Measurements from ENCODE around the gene PKP2. TPM values are rescaled to one million over a fixed set of nuclear protein-coding genes. Genes with fewer than 3 reads are reported as not detected.

Gene PKP2
- total and polyA plus RNA-seq, 9 of the 15 experiments (the other 6 are each of a cell fraction or from before 2014, with no cell fraction given) = 1.6 to 4.2 (median 2.8) TPM

- TF ChIP-seq BCLAF1 (IDR thresholded peaks at IDR 0.05; ENCODE audit: borderline replicate concordance in 1 of 2, control insufficient read depth in 1 of 2, low read depth in 2 of 2, low read length in 1 of 2) = no peak
- no peak for TF ChIP-seq ZSCAN29 (IDR thresholded peaks at IDR 0.05)
- peak; percentile 49 for TF ChIP-seq RBFOX2 (IDR thresholded peaks at IDR 0.05; ENCODE audit: low read depth, low read length)
- peak; percentile 57 to 75 for TF ChIP-seq E2F6 (IDR thresholded peaks at IDR 0.05; ENCODE audit: borderline replicate concordance in 1 of 2, extremely low read depth in 1 of 2, insufficient read depth in 1 of 2, insufficient read length in 1 of 2, low read depth in 1 of 2, low read length in 1 of 2, poor library complexity in 1 of 2, severe bottlenecking in 1 of 2)
- 0 out of 2 replicates have a peak, but pooled peaks have one; percentile 24 for TF ChIP-seq ZFX (CRISPR knock-in tag; IDR thresholded peaks at IDR 0.05)
- no peak for TF ChIP-seq THRAP3 (IDR thresholded peaks at IDR 0.05; ENCODE audit: borderline replicate concordance)
- no peak for TF ChIP-seq PHB2 (IDR thresholded peaks at IDR 0.05; ENCODE audit: low read depth)
- TF ChIP-seq ZBTB7A (IDR thresholded peaks at IDR 0.05; ENCODE audit: borderline replicate concordance, control insufficient read depth, low read depth, low read length) = peak; percentile 80; the same call in 1 of the 2 replicates
- TF ChIP-seq ETV6 (IDR thresholded peaks at IDR 0.05; ENCODE audit: borderline replicate concordance in 1 of 2, low read depth in 2 of 2, low read length in 1 of 2) = no peak
- TF ChIP-seq ETV6 (CRISPR knock-in tag; IDR thresholded peaks at IDR 0.05; ENCODE audit: borderline replicate concordance) = peak; percentile 76; the same call in 1 of the 2 replicates
- TF ChIP-seq ZNF778 (CRISPR knock-in tag; IDR thresholded peaks at IDR 0.05) = no peak
- 0 out of 2 replicates have a peak, but pooled peaks have one; percentile 24 for TF ChIP-seq ZEB2 (IDR thresholded peaks at IDR 0.05)
- TF ChIP-seq HNRNPLL (IDR thresholded peaks at IDR 0.05; ENCODE audit: low read depth, low read length, poor library complexity, severe bottlenecking) = no peak
- TF ChIP-seq ZNF740 (CRISPR knock-in tag; IDR thresholded peaks at IDR 0.05) = no peak
- 0 out of 4 replicates have a peak, but pooled peaks of 1 of the 2 experiments have one; percentile 29 for TF ChIP-seq ZNF740 (tag; IDR thresholded peaks at IDR 0.05)
- TF ChIP-seq HMGN3 (IDR thresholded peaks at IDR 0.05; ENCODE audit: borderline replicate concordance, extremely low read depth, insufficient read length, low read depth, low read length) = peak; percentile 21
- peak in 1 of 2 experiments; percentile 39; a peak in 1 of 4 replicates for TF ChIP-seq MNT (conservative IDR thresholded peaks at IDR 0.05)
- TF ChIP-seq ZNF347 (CRISPR knock-in tag; IDR thresholded peaks at IDR 0.05; ENCODE audit: low read depth) = no peak
These were observed at the start of gene PKP2 (continued) for GRCh38 chr12:32896432-32897280.
